ENCODE results near the gene KCNJ9. TPM values are rescaled to one million over a fixed set of nuclear protein-coding genes. Genes with fewer than 3 reads are reported as not detected.

KCNJ9 gene
- total RNA-seq, 1 experiment from 2014 or later, result 0.05 TPM

DNA sequence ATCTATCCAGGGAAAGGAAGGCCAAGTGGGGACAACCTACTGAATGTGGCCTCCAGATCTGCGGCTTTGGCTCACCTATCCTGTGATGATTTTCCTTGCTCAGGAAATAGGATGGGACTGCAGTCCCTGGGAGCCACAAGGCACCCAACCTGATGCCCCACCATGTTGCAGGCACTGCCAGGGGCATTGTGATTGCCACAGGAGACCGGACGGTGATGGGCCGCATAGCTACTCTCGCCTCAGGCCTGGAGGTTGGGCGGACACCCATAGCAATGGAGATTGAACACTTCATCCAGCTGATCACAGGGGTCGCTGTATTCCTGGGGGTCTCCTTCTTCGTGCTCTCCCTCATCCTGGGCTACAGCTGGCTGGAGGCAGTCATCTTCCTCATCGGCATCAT is 46.0 kb downstream of the KCNJ9 start:
- Histone ChIP-seq H3K27ac (ENCODE audit: low read depth, low read length) (no peak overlapping the region), H3K9ac (ENCODE audit: low read length) (no peak overlapping the region), H3K4me2 (ENCODE audit: low read length) (no peak overlapping the region), H3K4me3 (replicated peaks in 1 of 2; ENCODE audit: low read depth in 1 of 2, low read length in 2 of 2) (no peak overlapping the region), H3K9me3 (ENCODE audit: control insufficient read depth in 1 of 2, insufficient read depth in 1 of 2, low read depth in 1 of 2, low read length in 2 of 2) (no peaks in the 10 kb centered on the region), H3K4me1 (ENCODE audit: control insufficient read depth in 1 of 2, insufficient read depth in 2 of 2, low read length in 2 of 2) (peaks cover 15 to 31% of the 10 kb centered on the region in 2 experiments), H2AFZ (ENCODE audit: low read depth, low read length, poor library complexity, severe bottlenecking) (no peak overlapping the region), H3K36me3 (ENCODE audit: control insufficient read depth in 1 of 2, insufficient read depth in 2 of 2, low read length in 2 of 2) (no peaks in the 10 kb centered on the region), H3K27me3 (ENCODE audit: insufficient read depth, low read length) (no peaks in the 10 kb centered on the region), H4K20me1 (ENCODE audit: insufficient read depth) (no peaks in the 10 kb centered on the region), H3K79me2 (ENCODE audit: insufficient read depth, low read length) (no peaks in the 10 kb centered on the region), H3K9me2 (ENCODE audit: insufficient read depth) (0 out of 2 replicates have a peak, but pooled peaks cover 2% of the 10 kb centered on the region)
- CTCF ChIA-PET, result interaction anchor here (1.0 to 1.4 kb wide), 2 partner anchors 18 to 26 kb away, joined by 3 to 4 read pairs; no protein-coding TSS in a partner anchor
- no peak for DNase-seq (ENCODE audit: low read depth, low spot score)
- RAD21 ChIA-PET (ENCODE audit: low non-redundant PET in 1 of 2, low total read pairs in 2 of 2, uncharacterized antibody in 2 of 2, unreplicated experiment in 2 of 2), result no interaction called here
- ATAC-seq, result no peak
- TF ChIP-seq, protein P1, sequence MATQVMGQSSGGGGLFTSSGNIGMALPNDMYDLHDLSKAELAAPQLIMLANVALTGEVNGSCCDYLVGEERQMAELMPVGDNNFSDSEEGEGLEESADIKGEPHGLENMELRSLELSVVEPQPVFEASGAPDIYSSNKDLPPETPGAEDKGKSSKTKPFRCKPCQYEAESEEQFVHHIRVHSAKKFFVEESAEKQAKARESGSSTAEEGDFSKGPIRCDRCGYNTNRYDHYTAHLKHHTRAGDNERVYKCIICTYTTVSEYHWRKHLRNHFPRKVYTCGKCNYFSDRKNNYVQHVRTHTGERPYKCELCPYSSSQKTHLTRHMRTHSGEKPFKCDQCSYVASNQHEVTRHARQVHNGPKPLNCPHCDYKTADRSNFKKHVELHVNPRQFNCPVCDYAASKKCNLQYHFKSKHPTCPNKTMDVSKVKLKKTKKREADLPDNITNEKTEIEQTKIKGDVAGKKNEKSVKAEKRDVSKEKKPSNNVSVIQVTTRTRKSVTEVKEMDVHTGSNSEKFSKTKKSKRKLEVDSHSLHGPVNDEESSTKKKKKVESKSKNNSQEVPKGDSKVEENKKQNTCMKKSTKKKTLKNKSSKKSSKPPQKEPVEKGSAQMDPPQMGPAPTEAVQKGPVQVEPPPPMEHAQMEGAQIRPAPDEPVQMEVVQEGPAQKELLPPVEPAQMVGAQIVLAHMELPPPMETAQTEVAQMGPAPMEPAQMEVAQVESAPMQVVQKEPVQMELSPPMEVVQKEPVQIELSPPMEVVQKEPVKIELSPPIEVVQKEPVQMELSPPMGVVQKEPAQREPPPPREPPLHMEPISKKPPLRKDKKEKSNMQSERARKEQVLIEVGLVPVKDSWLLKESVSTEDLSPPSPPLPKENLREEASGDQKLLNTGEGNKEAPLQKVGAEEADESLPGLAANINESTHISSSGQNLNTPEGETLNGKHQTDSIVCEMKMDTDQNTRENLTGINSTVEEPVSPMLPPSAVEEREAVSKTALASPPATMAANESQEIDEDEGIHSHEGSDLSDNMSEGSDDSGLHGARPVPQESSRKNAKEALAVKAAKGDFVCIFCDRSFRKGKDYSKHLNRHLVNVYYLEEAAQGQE (IDR thresholded peaks at IDR 0.05; ENCODE audit: low read depth), result no peak
- TF ChIP-seq, protein P2, sequence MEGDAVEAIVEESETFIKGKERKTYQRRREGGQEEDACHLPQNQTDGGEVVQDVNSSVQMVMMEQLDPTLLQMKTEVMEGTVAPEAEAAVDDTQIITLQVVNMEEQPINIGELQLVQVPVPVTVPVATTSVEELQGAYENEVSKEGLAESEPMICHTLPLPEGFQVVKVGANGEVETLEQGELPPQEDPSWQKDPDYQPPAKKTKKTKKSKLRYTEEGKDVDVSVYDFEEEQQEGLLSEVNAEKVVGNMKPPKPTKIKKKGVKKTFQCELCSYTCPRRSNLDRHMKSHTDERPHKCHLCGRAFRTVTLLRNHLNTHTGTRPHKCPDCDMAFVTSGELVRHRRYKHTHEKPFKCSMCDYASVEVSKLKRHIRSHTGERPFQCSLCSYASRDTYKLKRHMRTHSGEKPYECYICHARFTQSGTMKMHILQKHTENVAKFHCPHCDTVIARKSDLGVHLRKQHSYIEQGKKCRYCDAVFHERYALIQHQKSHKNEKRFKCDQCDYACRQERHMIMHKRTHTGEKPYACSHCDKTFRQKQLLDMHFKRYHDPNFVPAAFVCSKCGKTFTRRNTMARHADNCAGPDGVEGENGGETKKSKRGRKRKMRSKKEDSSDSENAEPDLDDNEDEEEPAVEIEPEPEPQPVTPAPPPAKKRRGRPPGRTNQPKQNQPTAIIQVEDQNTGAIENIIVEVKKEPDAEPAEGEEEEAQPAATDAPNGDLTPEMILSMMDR (IDR thresholded peaks at IDR 0.05 in 2 of 3, conservative IDR thresholded peaks at IDR 0.05 in 1 of 3; ENCODE audit: borderline replicate concordance in 1 of 3, insufficient read depth in 1 of 3, low read depth in 2 of 3, low read length in 2 of 3), result no peak
- TF ChIP-seq JUND (IDR thresholded peaks at IDR 0.05), result no peak
- no peak for TF ChIP-seq POLR2A (IDR thresholded peaks at IDR 0.05; ENCODE audit: borderline replicate concordance, extremely low read depth, insufficient read depth, insufficient read length)
- no peak for TF ChIP-seq ZFX (IDR thresholded peaks at IDR 0.05)
- no peak for TF ChIP-seq SIN3A (IDR thresholded peaks at IDR 0.05; ENCODE audit: low read depth)
- TF ChIP-seq, protein P3, sequence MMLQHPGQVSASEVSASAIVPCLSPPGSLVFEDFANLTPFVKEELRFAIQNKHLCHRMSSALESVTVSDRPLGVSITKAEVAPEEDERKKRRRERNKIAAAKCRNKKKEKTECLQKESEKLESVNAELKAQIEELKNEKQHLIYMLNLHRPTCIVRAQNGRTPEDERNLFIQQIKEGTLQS (IDR thresholded peaks at IDR 0.05), result no peak
- TF ChIP-seq CEBPB (IDR thresholded peaks at IDR 0.05; ENCODE audit: low read depth), result no peak
- TF ChIP-seq, protein P4, sequence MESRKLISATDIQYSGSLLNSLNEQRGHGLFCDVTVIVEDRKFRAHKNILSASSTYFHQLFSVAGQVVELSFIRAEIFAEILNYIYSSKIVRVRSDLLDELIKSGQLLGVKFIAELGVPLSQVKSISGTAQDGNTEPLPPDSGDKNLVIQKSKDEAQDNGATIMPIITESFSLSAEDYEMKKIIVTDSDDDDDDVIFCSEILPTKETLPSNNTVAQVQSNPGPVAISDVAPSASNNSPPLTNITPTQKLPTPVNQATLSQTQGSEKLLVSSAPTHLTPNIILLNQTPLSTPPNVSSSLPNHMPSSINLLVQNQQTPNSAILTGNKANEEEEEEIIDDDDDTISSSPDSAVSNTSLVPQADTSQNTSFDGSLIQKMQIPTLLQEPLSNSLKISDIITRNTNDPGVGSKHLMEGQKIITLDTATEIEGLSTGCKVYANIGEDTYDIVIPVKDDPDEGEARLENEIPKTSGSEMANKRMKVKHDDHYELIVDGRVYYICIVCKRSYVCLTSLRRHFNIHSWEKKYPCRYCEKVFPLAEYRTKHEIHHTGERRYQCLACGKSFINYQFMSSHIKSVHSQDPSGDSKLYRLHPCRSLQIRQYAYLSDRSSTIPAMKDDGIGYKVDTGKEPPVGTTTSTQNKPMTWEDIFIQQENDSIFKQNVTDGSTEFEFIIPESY (IDR thresholded peaks at IDR 0.05; ENCODE audit: extremely low read depth, insufficient replicate concordance, low read length), result no peak
- TF ChIP-seq SRF (IDR thresholded peaks at IDR 0.05; ENCODE audit: low read depth), result no peak
- TF ChIP-seq RAD21 (IDR thresholded peaks at IDR 0.05; ENCODE audit: low read depth), result no peak
- TF ChIP-seq, protein P5, sequence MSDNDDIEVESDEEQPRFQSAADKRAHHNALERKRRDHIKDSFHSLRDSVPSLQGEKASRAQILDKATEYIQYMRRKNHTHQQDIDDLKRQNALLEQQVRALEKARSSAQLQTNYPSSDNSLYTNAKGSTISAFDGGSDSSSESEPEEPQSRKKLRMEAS (IDR thresholded peaks at IDR 0.05), result no peak
- no peak for TF ChIP-seq ZNF274 (IDR thresholded peaks at IDR 0.05; ENCODE audit: low read depth, low read length)
- no TSS peak for BruUV-seq (replicated peaks)
- intact Hi-C loops (cut with micrococcal nuclease), result no loop called here
- POLR2A ChIA-PET, result no interaction called here
